Measurements from ENCODE around the gene AMPD2. TPM values are rescaled to one million over a fixed set of nuclear protein-coding genes. Genes with fewer than 3 reads are reported as not detected.

AMPD2 gene
- total RNA-seq, 3 donors from 2014 or later (not counting 1 experiment from before 2014, with no cell fraction given): 200 to 271 (median 243) TPM

DNA sequence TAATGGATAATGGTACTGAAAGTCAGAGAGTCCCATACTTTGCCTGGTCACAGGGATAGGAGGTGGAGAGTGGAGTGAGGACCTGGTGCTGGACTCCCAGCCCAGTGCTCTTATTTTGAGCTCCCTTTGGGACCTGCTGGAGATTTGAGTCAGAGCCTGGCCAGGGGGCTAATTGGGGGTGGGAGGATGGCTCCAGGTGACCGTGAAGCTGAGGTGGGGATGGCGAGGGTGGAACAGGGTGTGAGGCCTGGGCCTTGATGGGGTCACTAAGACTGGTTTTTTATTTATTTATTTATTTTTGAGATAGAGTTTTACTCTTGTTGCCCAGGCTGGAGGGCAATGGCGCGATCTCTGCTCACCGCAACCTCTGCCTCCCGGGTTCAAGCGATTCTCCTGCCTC is 17.8 kb downstream of the AMPD2 start:
- Histone ChIP-seq H3K9me3 (ENCODE audit: control insufficient read depth, insufficient read depth, low read length) (no peaks in the 10 kb centered on the region), H3K27ac (ENCODE audit: low read length) (no peak overlapping the region), H3K27me3 (ENCODE audit: control insufficient read depth, insufficient read depth, low read length) (no peaks in the 10 kb centered on the region), H3K36me3 (ENCODE audit: control insufficient read depth, insufficient read depth, low read length) (no peaks in the 10 kb centered on the region), H3K4me3 (ENCODE audit: low read length) (no peak overlapping the region), H3K4me1 (ENCODE audit: control insufficient read depth, insufficient read depth, low read length) (peaks cover 10% of the 10 kb centered on the region)
- TF ChIP-seq, protein P1, sequence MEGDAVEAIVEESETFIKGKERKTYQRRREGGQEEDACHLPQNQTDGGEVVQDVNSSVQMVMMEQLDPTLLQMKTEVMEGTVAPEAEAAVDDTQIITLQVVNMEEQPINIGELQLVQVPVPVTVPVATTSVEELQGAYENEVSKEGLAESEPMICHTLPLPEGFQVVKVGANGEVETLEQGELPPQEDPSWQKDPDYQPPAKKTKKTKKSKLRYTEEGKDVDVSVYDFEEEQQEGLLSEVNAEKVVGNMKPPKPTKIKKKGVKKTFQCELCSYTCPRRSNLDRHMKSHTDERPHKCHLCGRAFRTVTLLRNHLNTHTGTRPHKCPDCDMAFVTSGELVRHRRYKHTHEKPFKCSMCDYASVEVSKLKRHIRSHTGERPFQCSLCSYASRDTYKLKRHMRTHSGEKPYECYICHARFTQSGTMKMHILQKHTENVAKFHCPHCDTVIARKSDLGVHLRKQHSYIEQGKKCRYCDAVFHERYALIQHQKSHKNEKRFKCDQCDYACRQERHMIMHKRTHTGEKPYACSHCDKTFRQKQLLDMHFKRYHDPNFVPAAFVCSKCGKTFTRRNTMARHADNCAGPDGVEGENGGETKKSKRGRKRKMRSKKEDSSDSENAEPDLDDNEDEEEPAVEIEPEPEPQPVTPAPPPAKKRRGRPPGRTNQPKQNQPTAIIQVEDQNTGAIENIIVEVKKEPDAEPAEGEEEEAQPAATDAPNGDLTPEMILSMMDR (IDR thresholded peaks at IDR 0.05): no peak
- no peak overlapping the region for H3K4me3 Mint-ChIP-seq
- no peaks in the 10 kb centered on the region for H3K36me3 Mint-ChIP-seq
- DNase-seq (peak in 1 of 2 donors; percentile 1), ATAC-seq (no peak)
- WGBS (ENCODE audit: insufficient coverage): 95% methylated on average over 7 of the region's 7 CpGs
- no peak overlapping the region for H3K27ac Mint-ChIP-seq
- no peaks in the 10 kb centered on the region for H3K9me3 Mint-ChIP-seq
- peaks cover 5 to 8% of the 10 kb centered on the region in 2 donors for H3K4me1 Mint-ChIP-seq
- intact Hi-C loops (cut with micrococcal nuclease): no loop called here
- peaks cover 0 to 14% of the 10 kb centered on the region in 2 donors for H3K27me3 Mint-ChIP-seq (ENCODE audit: low read depth in 2 of 2)

DNA sequence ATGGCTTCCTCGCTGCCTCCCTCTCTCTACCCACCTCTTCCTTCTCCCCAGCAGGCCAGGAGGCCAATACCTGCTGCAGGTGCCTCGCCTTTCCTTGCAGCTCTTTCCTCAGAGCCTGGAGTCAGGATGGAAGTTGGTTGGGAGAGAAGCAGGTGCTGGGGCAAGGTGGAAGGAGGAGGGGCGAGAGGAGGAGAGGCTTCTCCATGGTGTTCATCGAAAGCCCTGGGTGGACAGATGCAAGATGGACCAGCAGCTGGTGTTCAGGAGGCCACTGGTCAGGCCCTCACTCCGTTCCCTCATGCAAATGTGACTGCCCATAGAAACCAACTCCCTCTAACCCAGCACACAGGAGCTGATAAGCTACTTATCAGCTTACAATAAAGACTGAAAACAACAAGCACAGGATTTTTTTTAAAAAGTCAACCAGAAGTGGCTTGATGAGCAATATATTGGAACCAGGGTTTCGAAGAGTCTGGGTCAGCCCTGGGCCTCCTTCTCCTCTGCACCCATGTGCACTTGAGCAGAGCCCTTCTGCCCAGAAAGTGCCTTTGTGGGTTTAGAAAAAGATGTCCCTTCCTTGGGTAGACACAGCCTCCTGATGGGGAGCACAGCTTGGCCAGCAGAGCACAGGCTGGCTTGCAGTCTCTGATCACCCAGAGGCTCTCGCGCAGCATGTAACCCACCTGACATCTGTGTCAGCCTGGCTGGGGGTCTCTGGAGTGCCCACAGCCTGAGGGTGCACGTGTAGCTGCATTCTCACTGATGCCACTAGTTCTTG is 19.6 kb downstream of the AMPD2 start:
- H3K27me3 ChIP-seq (ENCODE audit: control insufficient read depth, insufficient read depth, low read length): no peaks in the 10 kb centered on the region
- 84% methylated on average over 9 of the region's 9 CpGs for WGBS (ENCODE audit: insufficient coverage)
- intact Hi-C loops (cut with micrococcal nuclease): no loop called here
- Mint-ChIP-seq H3K4me3 (no peak overlapping the region), H3K36me3 (no peaks in the 10 kb centered on the region), H3K27ac (no peak overlapping the region), H3K4me1 (peaks cover 8 to 10% of the 10 kb centered on the region in 2 donors), H3K27me3 (ENCODE audit: low read depth in 2 of 2) (peaks cover 0 to 14% of the 10 kb centered on the region in 2 donors), H3K9me3 (no peaks in the 10 kb centered on the region)
- peak in 1 of 2 donors; percentile 5 for DNase-seq
- no peak for ATAC-seq
- no peak overlapping the region for H3K27ac ChIP-seq (ENCODE audit: low read length)
- no peaks in the 10 kb centered on the region for H3K9me3 ChIP-seq (ENCODE audit: control insufficient read depth, insufficient read depth, low read length)
- H3K4me3 ChIP-seq (ENCODE audit: low read length): no peak overlapping the region
- H3K4me1 ChIP-seq (ENCODE audit: control insufficient read depth, insufficient read depth, low read length): peaks cover 19% of the 10 kb centered on the region
- TF ChIP-seq, protein P1 (IDR thresholded peaks at IDR 0.05): no peak
- H3K36me3 ChIP-seq (ENCODE audit: control insufficient read depth, insufficient read depth, low read length): no peaks in the 10 kb centered on the region

DNA sequence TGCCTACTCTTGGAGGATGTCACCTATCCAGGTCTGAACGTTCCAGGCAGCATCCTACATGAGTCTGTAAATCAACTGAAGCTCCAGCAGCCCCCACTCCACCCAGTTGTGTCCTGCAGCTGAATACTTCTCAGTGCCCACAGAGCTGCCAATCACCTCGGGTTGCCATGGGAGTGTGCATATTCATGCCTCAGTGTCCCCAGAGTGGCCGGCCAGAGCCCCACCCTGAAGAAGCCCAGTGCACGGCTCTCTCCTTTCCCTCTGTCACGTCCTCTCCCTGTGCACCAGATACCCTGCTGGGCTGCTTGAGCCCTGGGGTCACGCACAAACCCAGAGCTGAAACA is 20.2 kb downstream of the AMPD2 start:
- Histone ChIP-seq H3K36me3 (ENCODE audit: control insufficient read depth, insufficient read depth, low read length) (no peaks in the 10 kb centered on the region), H3K27me3 (ENCODE audit: control insufficient read depth, insufficient read depth, low read length) (no peaks in the 10 kb centered on the region), H3K4me3 (ENCODE audit: low read length) (no peak overlapping the region), H3K27ac (ENCODE audit: low read length) (no peak overlapping the region), H3K4me1 (ENCODE audit: control insufficient read depth, insufficient read depth, low read length) (peaks cover 19% of the 10 kb centered on the region), H3K9me3 (ENCODE audit: control insufficient read depth, insufficient read depth, low read length) (no peaks in the 10 kb centered on the region)
- 54% methylated on average over 6 of the region's 6 CpGs for WGBS (ENCODE audit: insufficient coverage)
- ATAC-seq: no peak
- H3K27ac Mint-ChIP-seq: no peak overlapping the region
- no peak for DNase-seq
- no peaks in the 10 kb centered on the region for H3K9me3 Mint-ChIP-seq
- no peaks in the 10 kb centered on the region for H3K36me3 Mint-ChIP-seq
- peaks cover 0 to 14% of the 10 kb centered on the region in 2 donors for H3K27me3 Mint-ChIP-seq (ENCODE audit: low read depth in 2 of 2)
- TF ChIP-seq, protein P1 (IDR thresholded peaks at IDR 0.05): no peak
- H3K4me3 Mint-ChIP-seq: no peak overlapping the region
- intact Hi-C loops (cut with micrococcal nuclease): loop anchor here (2.0 kb wide), 1 partner anchor 93 kb away; no protein-coding TSS in a partner anchor
- peaks cover 4 to 10% of the 10 kb centered on the region in 2 donors for H3K4me1 Mint-ChIP-seq
